Activated CD4-positive, alpha-beta T cell treated with anti-CD3 and anti-CD28 coated beads, Interleukin-2, amount 50 U/mL, for 24 hours (primary cell): Measurements from ENCODE around the gene SMG5.
"Not testable (repeated sequence)": the region's sequence is repeated elsewhere in the genome, so short reads cannot be mapped to it uniquely, and the experiment has no call there.

Experiments
- DNase-seq, 2 donors: peaks; one replicate each; pipeline ENCODE4 v3.0.0-alpha.2; 2020; ENCODE audit warnings: low read depth in 1 of 2, low spot score in 1 of 2

SMG5 gene

GRCh38 chr1:156282479-156283222, at the start of gene SMG5:
SMG5 (minus strand) TSS chr1:156282825; CDS start chr1:156282680, 145 bp downstream.
- DNase-seq = peak; percentile 85 to 95

DNA sequence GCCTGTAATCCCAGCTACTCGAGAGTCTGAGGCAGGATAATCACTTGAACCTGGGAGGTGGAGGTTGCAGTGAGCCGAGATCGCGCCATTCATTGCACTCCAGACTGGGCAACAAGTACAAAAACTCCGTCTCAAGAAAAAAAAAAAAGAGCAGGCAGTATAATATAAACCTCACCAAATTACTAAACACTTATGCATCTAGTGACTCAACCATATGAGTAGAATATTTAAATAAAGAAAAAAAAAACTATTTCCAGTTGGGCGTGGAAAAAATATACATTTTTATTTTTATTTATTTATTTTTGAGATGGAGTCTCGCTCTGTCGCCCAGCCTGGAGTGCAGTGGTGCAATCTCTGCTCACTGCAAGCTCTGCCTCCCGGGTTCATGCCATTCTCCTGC, 40.6 kb upstream of the SMG5 start:
- not testable (repeated sequence) for DNase-seq

- DNase-seq = no peak
Measured at GRCh38 chr1:156320560-156320959, 37.9 kb upstream of the SMG5 start.

- DNase-seq = no peak
Measured at GRCh38 chr1:156319664-156320063, 37.0 kb upstream of the SMG5 start.

GRCh38 chr1:156316909-156317308, 34.3 kb upstream of the SMG5 start:
- DNase-seq = no peak

DNA sequence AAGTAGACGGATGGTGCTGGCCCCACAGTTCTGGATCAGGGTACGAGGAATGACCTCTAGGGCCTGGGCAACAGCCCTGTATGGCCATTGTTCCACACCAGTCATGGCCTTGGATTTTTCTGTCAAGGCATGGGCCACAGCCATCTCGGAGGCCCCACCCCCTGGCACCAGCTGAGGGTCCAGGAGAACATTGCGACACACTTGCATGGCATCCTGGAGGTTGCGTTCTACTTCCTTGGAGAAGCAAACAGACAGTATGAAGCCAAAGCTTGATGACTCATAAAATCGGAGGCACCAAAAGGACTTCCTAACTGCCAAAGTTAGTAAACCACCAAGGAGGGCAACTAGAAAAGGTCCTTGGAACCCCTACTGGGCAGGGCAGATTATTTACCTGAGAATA, 28.3 kb upstream of the SMG5 start:
- no peak for DNase-seq

GRCh38 chr1:156308078-156308477, 25.5 kb upstream of the SMG5 start:
- no peak for DNase-seq

- no peak for DNase-seq
Measured at GRCh38 chr1:156305215-156305614, 22.6 kb upstream of the SMG5 start.

GRCh38 chr1:156303241-156303640, 20.6 kb upstream of the SMG5 start:
- DNase-seq = no peak

DNA sequence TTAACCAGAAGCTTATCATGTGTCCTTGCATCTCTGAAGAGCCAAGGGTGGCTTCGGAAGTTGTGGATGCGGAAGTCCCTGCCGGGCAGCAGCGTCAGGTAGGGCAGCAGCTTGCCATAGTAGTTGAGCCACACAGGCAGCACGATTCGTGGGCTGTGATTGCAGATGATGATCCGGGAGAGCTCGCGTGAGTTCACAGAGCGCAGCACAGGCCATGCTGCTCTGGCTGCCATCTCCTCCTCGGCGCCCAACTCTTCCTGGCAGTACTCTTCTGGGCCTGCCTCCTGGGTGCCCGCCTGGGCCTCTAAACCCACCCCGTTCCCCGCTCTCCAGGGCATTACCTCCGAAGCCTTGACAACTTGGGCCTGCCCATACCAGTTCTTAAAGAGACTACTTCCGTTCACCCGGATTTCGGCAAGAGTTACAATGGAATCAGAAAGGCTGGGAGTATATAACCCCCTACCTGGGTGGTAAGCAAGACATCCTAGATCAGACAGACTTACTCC, 16.3 kb upstream of the SMG5 start, which contains the start of gene VHLL:
VHLL (minus strand) TSS at position 456 of the 506 bp plus-strand sequence; CDS start at position 338, 118 bp downstream.
- no peak for DNase-seq

DNA sequence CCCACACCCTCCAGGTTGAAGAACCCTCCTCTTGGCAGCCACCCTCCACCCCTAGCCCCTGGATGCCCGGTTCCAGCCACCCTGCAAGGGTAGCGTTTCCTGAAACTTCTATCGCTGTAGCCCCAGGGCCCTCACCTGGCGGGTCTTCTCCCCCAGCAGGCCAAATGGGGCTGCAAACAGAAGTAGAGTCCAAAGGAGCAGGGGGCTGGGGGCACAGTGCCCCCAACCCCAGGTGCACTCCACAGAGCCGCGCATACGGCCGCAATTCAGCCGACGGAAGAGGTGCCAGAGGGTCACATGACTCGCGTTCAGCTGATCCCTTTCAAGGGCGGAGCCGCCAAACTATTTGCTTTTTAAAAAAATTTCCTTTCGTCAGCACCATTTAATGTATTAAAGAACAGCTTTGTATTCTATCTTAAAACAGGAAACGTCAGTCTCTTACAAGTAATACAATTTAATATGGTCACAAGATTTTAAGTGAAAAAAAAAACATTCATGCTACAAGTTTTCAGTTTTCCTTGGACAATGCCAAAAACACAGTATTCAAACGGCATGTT, 12.8 kb upstream of the SMG5 start, which contains the start of gene GLMP:
GLMP (minus strand) TSS at position 289 of the 557 bp plus-strand sequence; CDS start at position 255, 34 bp downstream.
- DNase-seq = peak in 1 of 2 donors; percentile 38

GRCh38 chr1:156293895-156294294, 11.3 kb upstream of the SMG5 start:
- DNase-seq = no peak

DNA sequence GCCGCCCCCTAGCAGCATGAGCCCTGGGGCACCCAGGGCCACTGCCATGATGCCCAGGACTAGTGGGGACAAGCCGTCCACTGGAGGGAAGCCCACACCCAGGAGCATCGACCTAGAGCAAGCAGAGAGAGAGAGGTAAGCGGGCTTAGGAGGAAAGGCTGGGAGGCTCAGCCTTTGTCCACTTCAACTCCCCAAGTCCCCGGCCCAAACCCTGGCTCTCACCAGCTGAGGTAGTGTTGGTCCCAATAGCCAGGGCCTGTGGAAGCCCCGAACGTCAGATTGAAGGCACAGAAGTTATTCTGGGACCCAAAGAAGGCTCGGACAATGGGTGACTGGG, 10.4 kb upstream of the SMG5 start:
- no peak for DNase-seq

DNA sequence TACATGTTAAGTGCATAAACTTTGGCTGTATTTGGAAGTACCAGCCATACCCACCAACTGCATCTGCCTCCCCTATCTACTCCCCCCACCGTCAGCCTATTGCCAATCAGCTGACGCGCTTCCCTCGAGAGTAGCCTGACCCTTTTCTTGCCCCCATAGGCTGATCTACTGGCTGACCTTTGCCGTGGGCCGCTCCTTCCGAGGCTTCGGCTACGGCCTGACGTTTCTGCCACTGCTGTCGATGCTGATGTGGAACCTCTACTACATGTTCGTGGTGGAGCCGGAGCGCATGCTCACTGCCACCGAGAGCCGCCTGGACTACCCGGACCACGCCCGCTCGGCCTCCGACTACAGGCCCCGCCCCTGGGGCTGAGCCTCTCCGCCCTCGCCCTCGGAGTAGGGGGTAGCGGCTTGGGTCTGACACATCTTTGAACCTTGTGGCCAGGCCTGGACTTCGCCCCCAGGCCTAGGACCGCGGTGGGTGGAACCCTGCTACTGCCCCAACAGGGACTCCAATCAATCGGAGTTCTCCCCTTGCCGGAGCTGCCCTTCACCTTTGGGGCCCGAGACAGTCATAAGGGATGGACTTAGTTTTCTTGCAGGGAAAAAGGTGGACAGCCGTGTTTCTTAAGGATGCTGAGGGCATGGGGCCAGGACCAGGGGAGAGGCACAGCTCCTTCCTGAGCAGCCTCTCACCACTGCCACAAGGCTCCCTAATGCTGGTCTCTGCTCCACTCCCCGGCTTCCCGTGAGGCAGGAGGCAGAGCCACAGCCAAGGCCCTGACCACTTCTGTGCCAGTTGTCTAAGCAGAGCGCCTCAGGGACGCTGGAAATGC, 8.8 kb upstream of the SMG5 start:
- no peak for DNase-seq

DNA sequence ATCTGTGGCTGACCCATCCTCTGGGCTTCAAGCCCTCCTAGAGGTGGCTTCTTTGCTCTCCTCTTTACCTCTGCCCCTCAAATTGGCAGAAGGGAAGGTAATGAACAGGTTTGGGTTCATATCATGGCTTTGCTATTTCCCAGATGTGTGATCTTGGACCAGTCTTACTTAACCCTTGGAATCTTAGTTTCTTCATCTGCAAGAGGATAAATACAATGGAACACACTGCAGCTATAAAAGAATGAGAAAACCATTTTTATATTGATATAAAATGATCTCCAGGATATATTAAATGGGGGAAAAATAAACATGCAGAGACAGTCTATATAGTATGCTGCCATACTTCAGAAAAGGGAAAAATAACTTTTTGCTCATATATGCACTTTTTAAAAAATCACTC, 7.2 kb upstream of the SMG5 start:
- DNase-seq = no peak

DNA sequence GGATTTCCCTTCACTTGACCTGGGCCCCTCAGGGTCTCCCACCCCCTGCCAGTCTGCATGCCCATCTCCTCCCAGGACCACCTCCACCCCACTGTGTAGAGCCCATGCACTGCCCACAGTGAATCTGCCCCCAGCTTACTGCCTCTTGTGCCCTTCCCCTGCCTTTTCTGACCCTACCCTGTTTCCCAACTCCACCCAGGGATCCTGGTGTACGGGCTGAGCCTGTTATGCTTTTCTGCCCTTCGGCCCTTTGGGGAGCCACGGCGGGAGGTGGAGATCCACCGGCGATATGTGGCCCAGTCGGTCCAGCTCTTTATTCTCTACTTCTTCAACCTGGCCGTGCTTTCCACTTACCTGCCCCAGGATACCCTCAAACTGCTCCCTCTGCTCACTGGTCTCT, 3.4 kb upstream of the SMG5 start:
- DNase-seq = no peak

DNA sequence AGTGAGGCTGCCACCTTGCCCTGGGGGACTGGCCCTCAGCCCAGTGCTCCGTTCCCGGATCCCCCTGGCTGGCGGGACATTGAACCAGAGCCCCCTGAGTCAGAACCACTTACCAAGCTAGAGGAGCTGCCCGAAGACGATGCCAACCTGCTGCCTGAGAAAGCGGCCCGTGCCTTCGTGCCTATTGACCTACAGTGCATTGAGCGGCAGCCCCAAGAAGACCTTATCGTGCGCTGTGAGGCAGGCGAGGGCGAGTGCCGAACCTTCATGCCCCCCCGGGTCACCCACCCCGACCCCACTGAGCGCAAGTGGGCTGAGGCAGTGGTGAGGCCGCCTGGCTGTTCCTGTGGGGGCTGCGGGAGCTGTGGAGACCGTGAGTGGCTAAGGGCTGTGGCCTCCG, 2.8 kb upstream of the SMG5 start:
- DNase-seq = no peak

DNA sequence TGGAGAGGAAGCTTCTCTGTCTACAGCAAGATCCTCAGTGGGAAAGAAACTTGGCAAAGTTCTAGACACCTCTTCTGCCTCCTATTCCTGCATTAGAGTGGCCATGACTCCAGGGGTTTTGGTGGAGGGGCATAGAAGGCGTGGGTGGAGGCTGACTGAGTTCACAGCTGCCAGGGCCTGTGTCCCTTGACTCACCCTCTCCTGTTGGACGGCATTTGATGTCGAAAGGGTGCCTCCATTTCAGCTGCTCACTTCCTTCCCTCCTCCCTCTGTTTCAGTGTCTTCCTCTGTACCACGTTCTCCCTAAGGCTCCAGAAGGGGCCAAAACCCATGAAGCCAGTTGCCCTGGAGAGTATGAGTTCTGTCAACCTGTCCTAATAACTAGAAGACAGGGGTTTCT, 2.1 kb upstream of the SMG5 start:
- DNase-seq = no peak

- no peak for DNase-seq
Measured at GRCh38 chr1:156284112-156284511, 1.5 kb upstream of the SMG5 start, which contains the start of gene TMEM79. TMEM79 (plus strand) TSS chr1:156284325; CDS start chr1:156285227, 902 bp downstream.

DNA sequence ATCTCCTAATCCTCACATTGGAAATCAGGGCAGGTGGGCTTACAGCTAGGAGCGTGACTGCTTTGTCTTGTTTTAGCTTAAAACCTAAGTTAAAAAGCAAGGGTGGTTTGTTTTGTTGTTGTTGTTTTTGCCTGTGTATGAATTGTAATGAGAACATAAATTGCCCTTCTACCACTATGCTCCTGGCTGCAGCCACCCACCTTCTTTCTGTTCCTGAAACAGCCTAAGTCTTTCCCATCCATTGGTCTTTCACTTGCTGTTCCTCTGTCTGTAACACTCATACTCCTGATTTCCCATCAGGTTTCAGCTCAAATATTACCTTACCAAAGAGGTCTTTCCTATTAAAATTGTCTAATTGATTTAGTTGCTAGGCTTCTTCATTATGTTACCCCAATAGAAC, 896 bp upstream of the SMG5 start:
- no peak for DNase-seq

DNA sequence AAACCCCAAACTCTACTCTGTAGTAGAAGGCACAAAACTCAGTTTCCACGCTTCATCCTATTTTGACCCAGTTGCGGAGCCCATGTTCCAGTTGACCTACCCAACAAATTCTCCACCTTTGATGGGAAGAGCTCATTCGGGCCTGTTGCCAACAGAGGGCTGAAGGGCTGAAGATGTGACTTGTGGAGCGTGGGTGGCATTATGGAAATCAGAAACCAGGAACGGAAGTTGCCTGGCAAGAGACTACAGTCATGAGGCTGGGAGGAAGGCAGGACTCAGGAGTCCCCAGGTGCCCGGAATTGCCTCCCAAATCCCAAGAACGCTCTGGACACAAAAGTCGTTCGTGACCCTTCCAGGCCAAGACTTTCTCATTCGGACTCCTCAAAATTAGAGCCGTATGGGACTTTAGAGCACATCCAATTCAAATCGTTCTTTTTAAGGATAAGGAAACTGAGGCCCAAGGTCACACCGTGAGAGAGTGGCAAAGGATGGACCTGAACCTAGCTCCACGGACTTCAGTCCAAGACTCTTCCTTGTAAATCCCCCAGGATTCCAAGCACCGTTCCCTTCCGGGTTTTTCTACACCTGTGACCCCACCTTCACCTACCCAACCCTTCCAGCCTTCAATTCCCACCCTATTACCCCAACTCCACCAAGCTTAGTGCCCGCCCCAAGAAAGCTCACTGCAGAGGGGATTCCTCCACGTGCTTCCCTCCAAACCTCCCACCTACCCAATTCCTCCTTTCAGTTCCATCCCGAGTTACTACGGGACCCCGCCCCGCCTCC, 739 bp downstream of the SMG5 start:
- no peak for DNase-seq
